ENCODE measurements around the gene MMP14.
"Not testable (repeated sequence)": the region's sequence is repeated elsewhere in the genome, so short reads cannot be mapped to it uniquely, and the experiment has no call there.

The MMP14 gene

DNA sequence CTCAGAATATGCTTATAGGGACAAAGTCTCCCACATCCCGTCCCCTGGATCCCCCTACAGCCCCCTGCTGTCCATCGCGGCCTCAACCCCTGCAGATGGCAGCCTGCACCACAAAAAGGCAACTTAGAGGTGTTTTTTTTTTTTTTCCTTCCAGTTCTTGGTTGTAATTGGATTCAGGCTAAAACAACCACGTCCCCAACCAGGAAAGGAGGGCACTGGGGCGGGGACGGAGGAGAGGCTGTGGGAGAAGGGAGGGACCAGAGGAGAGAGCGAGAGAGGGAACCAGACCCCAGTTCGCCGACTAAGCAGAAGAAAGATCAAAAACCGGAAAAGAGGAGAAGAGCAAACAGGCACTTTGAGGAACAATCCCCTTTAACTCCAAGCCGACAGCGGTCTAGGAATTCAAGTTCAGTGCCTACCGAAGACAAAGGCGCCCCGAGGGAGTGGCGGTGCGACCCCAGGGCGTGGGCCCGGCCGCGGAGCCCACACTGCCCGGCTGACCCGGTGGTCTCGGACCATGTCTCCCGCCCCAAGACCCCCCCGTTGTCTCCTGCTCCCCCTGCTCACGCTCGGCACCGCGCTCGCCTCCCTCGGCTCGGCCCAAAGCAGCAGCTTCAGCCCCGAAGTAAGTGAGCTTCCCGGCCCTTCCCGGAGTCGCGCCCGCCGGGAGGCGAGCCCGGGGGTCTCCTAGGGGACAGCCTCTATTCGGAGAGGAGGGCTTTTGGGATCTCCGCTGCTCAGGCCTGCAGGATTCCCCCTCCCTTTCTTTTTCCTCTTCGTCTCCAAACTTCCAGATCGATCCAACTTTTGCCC lies at the start of gene MMP14:
Gene MMP14 (plus strand): TSS at position 285 of the 813 bp plus-strand sequence. CDS start 233 bp downstream, at position 518.
- DNase-seq = peak; percentile 90

GRCh38 chr14:22786685-22787084 lies 49.7 kb upstream of the MMP14 start:
- no peak for DNase-seq

- DNase-seq = no peak
These were observed 45.1 kb upstream of the MMP14 start for GRCh38 chr14:22791301-22791700.

- DNase-seq = no peak
These were observed 44.2 kb upstream of the MMP14 start for GRCh38 chr14:22792158-22792557.

GRCh38 chr14:22793550-22793949 lies 42.8 kb upstream of the MMP14 start:
- DNase-seq = not testable (repeated sequence)

GRCh38 chr14:22793976-22794375 lies 42.4 kb upstream of the MMP14 start:
- no peak for DNase-seq

GRCh38 chr14:22794551-22794951 lies 41.8 kb upstream of the MMP14 start:
- DNase-seq = no peak

DNA sequence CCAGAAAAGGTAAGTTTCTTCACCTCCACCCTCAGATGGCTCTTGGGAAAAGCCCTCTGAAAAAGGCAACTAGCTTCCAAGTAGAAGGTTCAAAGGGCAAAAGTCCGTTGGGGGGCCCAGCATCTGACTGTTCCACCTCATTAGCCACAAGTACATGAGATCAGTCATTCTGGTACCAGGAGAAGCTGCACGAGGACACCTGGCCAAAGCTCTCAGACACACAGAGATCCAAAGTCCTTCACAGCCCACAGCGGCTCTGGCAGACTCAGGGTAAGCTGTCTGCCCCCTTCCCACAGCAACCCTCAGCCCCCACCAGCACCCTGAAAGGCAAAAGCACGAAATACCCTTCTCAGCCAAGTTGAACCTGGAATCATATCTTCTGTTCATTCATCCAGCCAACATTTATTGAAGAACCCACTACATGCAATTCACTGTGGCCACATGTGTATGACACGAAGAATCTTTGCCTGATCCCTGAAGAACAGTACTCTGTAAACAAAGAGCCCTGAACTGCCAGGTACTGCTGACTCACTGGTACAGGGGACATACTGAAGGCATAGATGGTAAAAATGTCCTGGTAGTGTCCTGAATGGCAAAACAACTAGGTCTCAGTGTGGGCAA lies 40.2 kb upstream of the MMP14 start:
- DNase-seq = no peak

GRCh38 chr14:22797017-22797917 lies 39.1 kb upstream of the MMP14 start:
- no peak for DNase-seq

DNA sequence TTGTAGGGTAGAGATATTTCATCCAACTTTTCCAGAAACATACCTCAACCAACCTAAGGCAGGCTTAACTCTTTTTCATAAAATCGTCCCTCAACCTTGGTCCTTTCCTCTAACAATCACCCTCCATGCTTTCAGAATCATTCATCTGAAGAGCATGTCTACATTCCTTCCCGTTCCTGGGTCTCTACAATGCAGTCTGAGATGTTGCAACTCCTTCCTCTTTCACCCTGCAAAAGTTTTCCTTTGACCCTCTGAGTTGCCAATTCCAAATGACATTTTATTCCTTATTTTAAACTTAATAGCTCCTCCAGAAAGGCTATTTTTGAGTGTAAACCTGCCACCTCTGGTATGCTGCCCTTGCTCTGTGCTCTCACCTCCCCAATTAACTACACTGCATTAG lies 37.9 kb upstream of the MMP14 start:
- DNase-seq = no peak

DNA sequence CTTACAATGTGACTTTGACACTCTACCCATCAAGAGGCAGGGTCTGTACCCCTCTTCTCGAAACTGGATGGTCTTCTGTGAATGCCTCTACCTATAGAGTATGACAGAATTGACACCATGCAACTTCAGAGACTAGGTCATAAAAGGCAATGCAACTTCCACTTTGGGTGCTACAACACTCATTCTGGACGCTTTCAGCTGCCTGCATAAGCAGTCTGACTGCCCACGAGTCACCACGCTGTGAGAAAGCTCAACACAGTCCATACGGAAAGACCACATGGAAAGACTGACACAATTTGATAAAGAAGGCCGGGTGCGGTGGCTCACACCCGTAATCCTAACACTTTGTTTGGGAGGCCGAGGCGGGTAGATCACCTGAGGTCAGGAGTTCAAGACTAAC lies 36.0 kb upstream of the MMP14 start:
- DNase-seq = no peak

DNA sequence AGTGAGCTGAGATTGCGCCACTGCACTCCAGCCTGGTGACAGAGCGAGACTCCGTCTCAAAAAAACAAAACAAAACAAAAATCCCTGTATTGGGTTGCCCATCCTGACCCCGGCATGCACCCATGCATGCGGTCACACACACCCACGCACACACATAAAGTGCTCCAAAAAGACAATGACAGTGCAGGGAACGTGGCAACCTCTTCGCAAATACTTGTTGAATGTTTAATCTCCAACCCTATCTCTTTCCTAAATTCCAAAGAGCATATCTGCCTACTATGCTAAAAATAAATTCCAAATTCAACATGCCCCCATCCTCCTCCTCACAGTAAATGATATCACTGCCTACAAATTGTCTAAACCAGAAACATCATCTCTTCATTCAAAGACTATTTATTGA lies 34.7 kb upstream of the MMP14 start:
- DNase-seq = no peak

- no peak for DNase-seq
These were observed 33.3 kb upstream of the MMP14 start for GRCh38 chr14:22802860-22803686.

GRCh38 chr14:22803687-22803974 lies 32.8 kb upstream of the MMP14 start:
- no peak for DNase-seq

DNA sequence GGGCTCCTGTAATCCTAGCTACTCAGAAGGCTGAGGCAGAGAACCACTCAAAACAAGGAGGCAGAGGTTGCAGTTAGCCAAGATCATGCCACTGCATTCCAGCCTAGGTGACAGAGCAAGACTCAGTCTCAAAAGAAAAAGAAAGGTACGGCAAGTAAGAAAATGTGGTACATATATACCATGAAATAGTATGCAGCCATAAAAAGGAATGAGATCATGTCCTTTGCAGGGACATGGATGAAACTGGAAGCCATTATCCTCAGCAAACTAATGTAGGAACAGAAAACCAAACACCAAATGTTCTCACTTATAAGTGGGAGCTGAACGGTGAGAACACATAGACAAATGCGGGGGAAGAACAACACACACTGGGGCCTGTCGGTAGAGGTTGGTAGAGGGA lies 31.1 kb upstream of the MMP14 start:
- DNase-seq = not testable (repeated sequence)

DNA sequence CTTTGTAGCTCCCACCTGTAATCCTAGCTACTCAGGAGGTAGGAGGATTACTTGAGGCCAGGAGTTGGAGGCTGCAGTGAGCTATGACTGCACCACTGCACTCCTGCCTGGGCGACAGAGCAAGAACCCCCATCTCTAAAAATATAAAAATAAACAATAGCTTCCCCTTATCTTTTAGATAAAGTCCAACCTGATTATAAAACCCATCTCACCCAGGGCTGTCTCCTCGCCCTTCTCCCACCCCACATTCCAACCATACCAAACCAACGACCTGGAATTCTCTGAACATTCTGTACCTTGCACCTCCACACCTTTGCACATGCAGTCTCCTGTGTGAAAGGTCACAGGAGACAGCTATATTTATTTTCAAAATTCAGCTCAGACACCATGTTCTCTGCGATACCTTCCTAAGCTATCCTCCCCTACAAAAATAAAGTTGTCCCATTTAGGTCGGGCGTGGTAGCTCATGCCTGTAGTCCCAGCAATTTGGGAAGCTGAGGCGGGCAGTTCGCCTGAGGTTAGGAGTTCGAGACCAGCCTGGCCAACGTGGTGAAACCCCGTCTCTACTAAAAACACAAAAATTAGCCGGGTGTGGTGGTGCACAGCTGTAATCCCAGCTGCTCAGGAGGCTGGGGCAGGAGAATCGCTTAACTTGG lies 28.8 kb upstream of the MMP14 start:
- DNase-seq = no peak

DNA sequence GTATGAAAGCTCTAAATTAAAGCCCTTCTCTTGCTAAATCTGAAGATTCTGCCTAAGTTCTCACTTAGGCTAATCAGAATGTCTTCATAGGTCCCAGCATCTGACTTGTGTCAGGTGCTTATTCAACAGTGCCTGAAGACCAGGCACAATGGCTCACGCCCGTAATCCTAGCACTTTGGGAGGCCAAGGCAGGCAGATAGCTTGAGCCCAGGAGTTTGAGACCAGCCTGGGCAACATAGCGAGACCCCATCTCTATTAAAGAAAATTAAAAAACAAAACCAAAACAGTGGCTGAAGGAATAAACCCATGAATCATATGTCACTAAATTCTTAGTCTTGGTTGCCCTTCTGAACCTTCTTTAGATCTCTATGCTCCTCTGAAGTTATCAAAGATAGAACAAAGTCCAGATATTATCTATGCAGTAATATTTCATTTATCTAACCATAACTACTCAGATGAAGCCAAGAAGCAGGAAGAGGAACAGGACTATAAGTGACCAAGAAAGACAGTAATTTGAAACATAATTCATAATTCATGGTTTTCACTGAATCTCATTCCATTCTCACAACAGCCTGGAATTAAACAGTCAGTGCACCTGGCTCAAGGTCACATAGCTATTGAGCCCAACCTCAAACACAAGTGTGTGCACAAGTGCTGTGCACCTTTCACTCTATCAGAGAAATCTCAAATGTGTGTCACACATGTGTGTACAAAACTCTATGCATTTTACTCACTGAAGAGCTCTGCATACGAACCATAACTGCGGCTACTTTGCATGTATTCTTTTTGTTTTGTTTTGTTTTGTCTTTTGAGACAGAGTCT lies 27.8 kb upstream of the MMP14 start:
- no peak for DNase-seq

DNA sequence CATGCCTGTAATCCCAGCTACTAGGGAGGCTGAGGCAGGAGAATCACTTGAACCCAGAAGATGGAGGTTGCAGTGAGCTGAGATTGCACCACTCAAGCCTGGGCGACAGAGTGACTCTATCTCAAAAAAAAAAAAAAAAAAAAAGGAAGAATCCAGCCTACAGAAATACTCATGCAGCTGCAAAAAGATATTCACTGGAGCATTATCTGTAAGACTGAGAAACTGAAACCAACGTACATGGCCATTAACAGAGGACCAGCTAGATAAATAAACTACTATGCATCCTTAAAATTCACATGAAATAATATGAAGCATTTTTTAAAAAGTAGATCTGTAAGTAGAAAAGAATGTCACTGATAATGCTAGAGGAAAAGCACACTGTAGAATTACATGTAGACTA lies 24.7 kb upstream of the MMP14 start:
- DNase-seq = no peak

DNA sequence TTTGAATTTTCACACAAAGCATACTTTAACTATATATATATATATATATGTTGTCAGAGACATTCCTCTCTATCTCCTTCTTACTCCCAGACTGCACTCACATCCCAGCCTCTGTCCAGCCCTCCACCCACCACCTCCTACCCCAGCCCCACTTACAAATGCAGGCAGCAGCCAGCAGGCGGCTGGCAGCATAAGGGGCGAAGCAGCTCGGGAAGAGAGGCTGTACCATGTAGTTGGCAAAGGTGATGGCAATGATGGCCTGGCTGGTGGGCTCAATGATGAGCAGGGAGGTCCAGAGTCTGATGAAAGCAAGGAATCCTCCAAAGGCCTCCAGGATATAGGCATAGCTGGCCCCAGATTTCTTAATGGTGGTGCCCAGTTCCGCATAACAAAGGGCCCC lies 23.6 kb upstream of the MMP14 start:
- no peak for DNase-seq

DNA sequence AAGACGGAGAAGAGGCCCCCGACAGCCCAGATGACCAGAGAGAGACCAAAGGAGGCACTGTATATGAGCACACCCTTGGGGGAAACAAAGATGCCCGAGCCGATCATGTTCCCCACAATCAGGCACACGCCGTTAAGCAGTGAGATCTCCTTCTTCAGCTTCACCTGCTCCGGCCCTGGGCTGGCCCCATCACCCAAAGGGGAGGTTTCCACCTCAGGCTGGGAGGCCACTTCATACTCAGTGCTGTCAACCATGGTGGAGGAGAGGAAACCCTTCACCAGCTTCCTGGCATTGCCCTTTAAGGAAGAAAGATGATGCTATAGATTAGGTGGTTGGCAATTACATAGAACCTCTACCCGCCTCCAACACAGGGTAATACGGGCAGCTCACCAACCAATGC lies 23.2 kb upstream of the MMP14 start:
- no peak for DNase-seq

DNA sequence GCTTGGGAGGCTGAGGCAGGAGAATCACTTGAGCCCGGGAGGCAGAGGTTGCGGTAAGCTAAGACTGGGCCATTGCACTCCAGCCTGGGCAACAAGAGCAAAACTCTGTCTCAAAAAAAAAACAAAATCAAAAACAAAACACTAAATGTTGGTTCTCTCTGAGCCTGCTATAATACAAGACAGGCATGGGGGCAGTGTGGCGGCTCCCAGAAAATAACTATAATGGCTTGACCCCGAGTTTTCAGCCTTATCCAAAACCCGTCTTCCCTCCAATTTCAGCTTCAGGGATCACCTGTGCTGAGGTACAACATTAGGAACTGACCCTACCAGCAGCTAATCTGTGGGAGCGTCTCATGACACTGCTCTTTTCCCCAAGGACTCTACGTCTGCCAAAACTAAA lies 22.0 kb upstream of the MMP14 start:
- no peak for DNase-seq
